Pulmonary artery endothelial cell (primary cell): ENCODE results near the gene VSX1. TPM values are rescaled to one million over a fixed set of nuclear protein-coding genes. Genes with fewer than 3 reads are reported as not detected.

Experiments used
- DNase-seq: peaks from one replicate; pipeline ENCODE4 v3.0.0-alpha.2; 2011; ENCODE audit warnings: low read depth, low spot score
- total RNA-seq: library from RNA; depleted of rRNA; stranded (reverse); fragments of >200 nt; gene quantifications from 2 replicates; pipeline ENCODE4 v1.2.3, GENCODE V29; 2014

The VSX1 gene
- not detected in 2 replicates for total RNA-seq

DNA sequence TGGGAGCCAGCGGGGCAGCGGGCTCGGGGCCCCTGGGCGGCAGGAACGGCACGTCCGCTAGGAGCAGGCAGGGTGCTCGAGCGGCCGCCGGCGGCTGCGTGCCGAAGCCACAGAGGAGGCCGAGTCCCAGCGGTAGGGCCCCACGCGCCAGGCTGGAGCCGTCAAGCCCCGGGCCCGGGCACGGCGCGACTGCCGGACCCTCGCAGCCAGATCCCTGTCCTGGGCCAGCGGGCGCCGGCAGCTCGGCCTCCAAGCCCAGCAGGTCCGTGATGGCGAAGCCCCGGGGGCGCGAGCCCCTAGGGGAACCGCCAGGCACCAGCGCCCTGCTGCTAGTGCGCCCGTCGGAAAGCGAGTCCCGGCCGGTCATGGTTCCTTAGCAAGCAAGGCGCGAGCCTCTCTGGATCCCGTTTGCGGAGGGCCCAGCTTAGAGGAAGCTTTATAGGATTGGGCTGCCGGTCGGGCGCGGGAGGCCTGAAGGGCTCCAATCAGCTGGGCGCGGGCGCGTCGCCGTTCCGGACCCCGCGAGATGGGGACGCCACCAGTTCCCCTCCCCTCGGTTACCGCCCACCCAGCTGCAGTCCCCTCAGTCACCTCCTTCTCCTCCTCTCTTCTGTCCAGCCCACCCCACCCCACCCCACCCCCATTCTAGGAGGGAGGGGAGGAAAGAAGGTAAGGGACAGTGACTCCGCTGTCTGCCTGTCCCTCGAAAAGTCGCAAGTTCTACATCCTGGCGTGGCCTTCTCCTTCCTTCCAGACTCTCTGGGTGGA is at the start of gene VSX1:
Gene VSX1, minus strand, starts transcription at position 412 of the 768 bp plus-strand sequence. Its CDS starts 45 bp downstream, at position 367.
- no peak for DNase-seq

DNA sequence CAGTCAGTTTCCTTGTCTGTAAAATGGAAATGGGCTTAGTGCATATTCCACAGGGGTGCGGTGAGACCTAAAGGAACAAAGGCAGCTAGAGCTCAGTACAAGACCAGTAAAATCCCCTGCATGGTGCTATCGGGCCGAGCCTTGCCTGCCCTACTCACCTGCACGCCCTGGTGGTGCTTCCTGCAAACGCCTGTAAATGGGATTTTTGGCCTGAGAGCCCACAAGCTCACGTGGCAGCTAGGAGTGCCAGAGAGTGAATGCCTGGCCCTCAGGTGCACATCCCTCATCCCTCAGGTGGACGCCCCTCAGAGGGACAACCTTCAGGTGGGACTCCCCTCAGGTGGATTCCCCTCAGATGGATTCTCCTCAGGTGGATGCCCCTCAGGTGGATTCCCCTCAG is 48.0 kb upstream of the VSX1 start:
- no peak for DNase-seq

DNA sequence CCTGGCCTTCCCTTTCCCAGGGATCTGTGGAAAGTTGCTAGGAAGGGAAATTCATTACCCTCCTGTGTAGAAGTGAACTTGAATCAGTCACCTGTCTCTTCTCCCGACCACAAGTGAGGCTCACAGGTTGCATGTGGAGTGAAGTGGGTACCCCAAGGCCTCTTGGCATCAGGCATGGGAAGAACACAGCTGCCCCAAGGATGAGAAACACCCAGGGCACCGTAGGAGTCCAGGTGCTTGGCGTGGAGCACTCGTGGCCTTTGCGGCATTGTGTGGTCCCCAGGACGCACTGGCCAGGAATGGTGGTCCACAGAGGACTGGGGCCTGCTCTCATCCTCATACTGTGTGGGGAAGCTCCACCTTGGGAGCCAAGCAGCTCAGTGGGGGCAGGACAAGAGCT is 47.5 kb upstream of the VSX1 start:
- DNase-seq: no peak

DNA sequence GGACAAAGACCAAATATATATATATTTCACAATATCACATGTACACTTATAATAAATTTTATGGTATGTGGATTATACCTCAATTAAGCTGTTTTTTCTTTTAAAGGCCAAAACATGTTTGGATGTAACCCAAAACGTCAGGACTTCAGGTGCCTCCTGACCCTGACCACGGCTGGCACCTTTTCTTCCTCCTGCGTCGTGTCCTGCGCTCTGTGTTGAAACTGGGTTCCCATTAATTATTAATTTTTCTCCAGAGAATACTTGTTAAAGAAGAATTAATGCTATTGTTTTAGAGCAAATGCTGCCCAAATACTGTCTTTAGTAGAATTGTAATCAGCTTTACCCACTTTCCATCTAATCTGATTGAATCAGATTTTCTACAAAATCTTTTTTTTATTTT is 46.7 kb upstream of the VSX1 start:
- DNase-seq: no peak

DNA sequence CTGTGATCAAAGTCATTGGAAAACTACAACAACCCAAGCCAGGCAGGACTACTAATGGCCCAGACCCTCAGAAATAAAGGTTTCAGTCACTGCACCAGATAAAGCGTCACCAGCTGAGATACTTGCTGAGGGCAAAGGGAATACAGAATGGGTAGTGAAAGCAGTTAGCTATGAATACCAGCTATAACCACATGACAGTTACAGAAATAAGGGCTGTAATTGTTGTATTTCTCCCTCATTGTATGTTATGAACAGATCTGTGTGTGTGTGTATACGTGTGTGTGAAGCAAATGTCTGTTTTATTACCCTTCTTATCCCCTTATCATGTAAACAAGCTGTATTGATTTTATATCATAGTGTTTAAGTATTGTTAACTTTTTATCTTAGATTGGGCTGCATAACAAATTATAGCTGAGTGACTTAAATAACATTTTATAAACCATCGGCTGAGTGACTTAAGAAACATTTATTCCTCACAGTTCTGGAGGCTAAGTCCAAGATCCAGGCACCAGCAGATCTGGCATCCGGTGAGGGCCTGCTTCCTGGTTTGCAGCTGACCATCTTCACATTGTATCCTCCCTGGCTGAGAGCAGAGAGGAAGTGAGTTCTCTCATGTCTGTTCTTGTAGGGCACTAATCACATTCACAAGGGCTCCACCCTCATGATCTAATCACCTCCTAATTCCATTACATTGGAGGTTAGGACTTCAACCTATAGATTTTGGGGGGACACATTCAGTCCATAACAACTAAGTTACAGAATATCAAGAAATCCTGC is 46.0 kb upstream of the VSX1 start:
- no peak for DNase-seq

DNA sequence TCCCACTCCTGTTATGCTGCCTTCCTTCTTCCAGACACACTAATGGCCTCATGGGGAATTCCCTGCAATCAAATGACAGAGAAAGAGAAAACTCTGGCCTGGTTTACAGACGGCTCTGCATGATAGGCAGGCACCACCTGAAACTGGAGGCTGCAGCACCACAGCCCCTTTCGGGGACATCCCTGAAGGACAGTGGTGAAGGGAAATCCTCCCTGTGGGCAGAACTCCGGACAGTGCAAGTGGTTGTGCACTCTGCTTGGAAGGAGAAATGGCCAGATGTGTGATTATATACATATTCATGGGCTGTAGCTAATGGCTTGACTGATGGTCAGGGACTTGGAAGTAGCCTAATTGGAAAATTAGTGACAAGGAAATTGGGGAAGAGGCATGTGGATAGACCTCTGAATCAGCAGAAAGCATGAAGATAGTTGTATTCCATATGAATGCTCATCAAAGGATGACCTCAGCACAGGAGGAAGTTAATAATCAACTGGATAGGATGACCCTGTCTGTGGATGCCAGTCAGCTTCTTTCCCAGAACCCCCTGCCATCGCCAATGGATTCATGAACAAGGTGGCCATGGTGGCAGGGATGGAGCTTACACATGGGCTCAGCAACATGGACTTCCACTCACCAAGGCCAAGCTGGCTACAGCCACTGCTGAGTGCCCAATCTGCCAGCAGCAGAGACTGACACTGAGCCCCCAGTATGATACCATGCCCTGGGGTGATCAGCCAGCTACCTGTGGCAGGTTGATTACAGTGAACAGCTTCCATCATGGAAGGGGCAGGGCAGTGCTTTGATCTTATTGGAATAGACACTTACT is 44.5 kb upstream of the VSX1 start:
- DNase-seq: no peak

DNA sequence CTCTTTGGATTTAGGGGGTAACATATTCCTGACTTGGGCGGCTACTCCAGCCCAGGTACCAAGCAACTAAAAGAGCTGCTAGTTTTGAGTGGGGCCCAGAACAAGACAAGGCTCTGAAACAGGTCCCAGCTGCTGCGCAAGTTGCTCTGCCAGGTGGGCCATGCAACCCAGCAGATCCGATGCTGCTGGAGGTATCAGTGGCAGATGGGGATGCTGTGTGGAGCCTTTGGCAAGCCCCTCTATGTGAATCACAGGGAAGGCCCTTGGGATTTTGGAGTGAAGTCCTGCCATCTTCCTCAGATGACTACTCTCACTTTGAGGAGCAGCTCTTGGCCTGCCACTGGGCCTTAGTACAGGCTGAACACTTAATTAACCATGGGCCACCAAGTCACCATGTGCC is 43.7 kb upstream of the VSX1 start:
- DNase-seq: no peak

DNA sequence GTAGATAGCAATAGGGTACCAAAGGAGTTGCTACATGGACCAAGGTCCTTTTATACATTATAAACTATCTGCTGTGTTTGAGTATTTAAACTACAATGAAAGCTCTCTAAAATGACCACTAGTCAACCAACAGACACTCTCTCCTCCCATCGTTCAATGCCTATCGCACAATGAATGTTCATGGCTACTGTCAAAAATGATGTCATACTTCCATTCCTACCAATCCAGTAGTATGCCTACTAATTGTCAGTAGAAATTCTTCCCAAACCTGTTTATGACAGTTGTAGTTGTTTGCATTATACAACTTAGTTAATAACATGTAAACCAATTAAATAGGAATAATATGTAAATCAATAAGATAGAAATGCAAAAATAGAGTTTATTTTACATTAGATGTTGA is 39.0 kb upstream of the VSX1 start:
- DNase-seq: no peak

DNA sequence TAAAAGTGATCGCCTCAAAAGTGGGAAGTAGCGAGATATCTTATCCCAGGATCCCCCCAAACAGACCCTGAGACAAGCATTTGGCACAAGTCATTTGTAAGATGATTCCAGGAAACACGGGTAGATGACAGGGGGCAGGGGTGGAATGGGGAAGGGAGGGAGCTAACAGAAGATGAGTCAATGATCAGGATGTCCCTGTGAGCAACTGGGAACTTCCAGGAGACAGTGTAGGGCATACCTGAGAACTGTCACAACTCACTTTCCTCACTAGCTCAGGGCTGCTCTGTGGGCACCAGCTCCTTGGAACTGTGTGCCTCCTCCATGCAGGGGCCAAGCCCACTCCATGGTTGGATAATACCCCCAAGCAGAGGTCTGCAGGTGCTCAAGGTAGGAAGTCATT is 38.5 kb upstream of the VSX1 start:
- no peak for DNase-seq

DNA sequence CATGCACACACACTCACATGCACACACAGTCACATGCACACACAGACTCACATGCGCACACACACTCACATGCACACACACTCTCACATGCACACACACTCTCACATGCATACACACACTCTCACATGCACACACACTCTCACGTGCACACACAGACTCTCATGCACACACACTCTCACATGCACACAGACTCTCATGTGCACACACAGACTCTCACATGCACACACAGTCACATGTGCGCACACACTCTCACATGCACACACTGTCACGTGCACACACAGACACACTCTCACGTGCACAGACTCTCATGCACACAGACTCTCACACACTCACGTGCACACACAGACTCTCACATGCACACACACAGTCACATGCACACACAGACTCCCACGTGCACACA is 36.6 kb upstream of the VSX1 start:
- no peak for DNase-seq

DNA sequence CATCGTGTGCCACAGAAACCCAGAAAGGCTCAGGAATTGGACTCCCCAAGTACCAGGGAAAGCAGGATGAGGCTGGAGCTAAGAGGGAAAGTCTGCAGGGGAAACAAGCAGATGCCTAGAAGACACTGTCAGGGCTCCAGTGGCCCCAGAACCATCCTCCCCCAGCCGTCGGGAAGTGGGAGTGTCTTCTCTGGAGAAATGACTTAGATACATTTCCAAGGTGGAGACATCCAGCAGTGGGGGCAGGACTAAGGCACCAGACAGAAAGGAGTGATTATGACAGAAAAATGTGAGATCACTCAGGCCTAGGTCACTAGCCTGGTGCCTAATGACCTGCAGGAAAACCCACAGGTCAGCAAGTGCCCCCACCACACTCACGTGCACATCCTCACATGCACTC is 36.0 kb upstream of the VSX1 start:
- no peak for DNase-seq

DNA sequence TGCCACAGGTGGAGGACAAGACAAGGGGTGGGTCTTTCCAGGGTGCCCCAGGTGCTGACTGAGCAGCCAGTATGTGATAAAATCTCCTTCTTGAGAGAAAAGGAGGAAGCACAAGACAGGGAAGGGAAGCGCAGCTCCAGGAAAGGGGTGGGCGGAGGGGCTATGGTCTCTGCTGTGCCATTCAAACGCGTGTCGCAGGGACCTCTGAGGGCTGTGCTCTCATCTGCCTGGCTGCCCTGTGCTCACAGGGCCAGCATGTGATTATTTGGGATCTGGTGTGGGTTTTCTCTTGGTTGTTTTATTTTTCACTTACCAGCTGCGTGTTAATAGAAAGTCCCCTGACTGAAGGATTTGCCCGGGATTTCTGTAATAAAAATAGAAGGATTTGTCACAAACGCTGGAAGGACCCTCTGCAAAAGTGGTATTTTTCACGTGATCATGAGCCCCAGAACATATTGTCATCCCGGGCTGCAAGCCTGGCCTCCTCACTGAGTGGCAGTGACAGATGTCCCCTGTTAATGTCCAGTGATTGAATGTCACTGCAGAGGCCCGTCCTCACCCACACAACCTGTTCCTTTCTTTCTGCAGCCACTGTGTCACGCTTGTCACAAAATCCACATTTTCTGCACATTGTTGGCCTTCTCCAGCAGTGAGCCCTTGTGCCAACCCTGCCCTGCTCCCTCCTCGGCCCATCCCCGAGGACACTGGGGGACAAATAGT is 35.0 kb upstream of the VSX1 start:
- DNase-seq: no peak

DNA sequence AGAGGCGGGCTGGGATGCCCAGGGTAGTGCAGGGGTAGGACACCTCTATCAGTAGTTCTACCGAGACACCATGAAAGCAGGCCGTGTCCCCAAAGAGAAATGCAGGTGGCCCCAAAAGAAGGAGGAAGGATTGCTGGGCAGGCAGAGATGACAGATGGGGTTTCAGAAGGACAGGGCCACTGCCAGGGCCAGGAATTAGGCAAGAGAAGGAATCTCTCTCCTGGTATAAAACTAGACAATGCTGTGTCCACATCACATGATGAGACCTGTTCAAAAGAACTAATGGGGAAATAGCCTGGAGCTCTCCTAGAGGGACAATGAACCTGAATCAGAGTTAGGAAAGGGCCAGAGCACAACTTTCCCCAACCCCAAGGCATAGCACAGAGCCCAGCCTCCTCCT is 21.6 kb upstream of the VSX1 start:
- DNase-seq: no peak

DNA sequence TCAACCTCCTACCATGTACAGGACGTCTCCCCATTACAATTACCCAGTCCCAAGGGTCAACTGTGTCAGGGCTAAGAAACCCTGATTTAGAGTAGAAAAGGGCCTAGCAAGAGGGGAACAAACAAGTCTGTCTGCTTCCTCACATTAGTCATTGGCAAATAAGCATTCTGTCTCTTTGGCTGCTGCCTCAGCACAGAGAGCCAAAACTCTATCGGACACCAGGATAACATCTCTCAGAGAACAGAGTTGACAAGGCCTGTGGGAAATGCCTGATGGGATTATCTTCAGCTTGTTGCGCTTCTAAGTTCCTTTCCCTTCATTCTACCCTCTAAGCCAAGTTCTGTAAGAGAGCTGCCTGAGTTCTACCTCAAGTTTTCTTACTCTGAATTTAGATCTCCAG is 19.0 kb upstream of the VSX1 start:
- DNase-seq: no peak

DNA sequence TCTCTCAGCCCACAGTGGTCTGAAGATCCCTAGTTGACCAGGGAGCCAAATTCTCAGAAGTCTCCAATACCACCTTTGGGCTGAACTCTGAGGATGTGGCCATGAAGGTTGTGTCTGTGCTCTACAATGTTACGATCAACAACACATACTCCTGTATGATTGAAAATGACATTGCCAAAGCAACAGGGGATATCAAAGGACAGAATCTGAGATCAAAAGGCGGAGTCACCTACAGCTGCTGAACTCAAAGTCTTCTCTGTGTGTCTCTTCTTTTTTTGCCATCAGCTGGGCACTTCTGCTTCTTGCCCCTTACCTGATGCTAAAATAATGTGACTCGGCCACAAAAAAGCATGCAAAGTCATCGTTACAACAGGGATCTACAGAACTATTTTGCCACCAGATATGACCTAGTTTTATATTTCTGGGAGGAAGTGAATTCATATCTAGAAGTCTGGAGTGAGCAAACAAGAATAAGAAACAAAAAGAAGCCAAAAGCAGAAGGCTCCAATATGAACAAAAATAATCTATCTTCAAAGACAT is 17.7 kb upstream of the VSX1 start:
- DNase-seq: no peak

DNA sequence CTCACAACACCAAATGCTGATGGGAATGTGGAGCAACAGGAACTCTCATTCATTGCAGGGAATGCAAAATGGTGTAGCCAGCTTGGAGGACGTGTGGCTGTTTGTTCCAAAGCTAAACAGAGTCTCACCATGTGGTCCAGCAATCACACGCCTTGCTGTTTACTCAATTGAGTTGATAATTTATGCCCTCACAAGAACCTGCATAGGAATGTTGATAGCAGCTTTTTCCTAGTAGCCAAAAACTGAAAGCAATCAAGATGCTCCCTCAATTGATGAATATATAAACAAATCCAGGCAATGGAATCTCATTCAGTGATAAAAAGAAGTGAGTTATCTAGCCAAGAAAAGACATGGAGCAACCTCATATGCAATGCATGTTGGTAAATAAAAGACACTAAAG is 15.6 kb upstream of the VSX1 start:
- DNase-seq: no peak

DNA sequence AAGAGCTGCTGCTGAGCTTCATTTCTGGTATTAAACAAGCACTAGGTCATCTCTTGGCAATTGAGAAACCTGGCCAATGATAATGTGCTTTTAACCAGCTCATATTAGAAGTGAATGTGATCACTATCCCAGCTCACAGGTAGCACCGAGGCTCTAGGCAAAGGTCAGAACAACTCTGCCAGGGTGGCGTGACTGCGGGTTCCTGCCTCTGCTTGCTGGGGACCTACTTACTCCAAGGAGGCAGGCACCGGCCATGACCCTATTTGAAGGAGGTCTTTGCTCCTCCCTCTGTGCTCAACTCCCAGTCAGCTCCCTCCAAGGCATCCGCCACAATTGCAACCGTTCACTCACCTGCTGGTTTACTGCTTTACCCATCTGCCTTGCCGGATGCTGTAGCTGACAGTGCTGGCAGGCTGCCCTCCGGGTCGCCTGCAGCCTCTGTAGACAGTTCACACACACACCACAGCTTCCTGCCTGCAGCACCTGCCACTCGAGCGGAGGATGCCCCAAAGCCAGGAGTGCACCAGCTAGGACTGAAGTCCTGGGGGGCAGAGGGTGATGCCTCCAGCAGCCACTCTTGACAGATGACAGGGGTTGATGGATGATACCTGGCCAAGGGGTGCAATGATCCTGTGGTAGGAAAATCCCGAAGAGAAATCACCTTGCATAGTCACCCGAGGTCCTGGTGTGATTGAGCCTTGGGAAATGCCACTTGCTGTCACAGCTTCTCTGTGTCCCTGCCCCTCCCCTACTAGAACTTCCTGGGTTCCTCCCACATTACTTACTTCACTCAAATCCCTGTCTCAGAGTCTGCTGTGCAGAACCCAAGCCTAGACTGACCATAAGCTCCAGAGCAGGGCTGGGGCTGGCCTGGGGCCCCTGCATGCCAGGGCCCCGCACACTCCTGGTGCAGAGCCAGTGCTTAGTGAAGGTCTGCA is 8.8 kb upstream of the VSX1 start:
- no peak for DNase-seq

DNA sequence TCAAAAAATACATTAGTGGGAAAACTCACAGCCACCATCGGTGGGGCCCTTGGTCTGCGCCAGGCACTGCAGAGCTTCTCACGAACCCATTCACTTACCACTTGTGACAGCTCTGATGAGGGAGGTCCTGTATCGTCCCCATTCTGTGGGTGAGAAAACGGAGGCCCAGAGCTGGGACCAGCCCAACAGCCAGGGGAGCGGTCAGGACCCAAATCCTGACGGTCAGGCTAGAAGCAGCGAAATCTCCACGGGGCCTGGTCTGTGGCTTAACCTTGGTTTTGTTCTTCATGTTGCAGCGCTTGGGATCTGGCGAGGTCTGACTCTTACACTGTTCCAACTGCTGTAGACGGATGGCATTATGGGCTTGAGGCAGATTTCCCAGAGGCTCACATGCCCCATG is 7.7 kb upstream of the VSX1 start:
- DNase-seq: no peak

DNA sequence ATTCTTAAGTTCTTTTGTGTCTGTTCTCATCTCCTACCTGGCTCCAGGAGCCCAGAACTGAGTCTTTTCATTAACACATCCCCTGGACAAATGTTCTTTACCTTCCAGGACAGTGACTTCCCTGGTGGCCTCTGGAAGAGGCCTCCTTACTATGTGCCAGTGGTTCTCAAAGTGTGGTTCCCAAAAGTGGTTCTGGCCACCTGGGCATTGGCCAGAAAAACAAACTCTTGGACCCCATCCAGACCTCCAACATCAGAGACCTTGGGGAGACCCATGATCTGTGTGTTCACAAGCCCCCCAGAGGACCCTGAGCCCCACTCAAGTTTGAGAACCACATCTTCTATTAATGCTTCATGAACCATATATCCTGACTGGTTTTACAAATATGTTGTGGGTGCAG is 7.2 kb upstream of the VSX1 start:
- no peak for DNase-seq

DNA sequence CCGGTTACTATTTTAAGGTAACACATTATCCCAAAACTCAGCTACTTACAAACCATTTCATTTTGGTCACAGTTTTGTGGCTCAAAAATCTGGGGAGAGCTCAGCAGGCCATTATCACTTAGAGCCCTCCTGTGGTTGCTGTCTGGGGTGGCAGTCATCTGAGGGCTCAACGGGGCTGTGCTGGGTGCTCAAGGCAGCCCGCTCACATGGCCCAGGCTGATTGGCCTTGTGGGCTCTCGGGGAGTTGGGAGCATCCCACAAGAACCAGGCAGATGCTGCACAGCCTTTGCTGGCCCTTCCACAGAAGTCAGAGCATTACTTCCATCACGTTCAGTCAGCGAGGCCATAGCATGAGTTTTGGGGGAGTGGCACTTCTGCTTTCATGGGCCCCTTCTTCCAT is 6.3 kb upstream of the VSX1 start:
- no peak for DNase-seq
